Activated CD4-positive, alpha-beta T cell treated with anti-CD3 and anti-CD28 coated beads for 36 hours (primary cell): ENCODE data around the gene C1orf232. TPM values are rescaled to one million over a fixed set of nuclear protein-coding genes. Genes with fewer than 3 reads are reported as not detected.
A peak's percentile ranks its signal among the peaks of the same experiment; 100 is the strongest.

ENCODE experiments used
- ATAC-seq: fragments of 200-7000 bp; cut with Tn5 transposase; one replicate; pipeline ENCODE4 v1.10.0; 2021; ENCODE audit warnings: mild to moderate bottlenecking, moderate library complexity
- CTCF ChIA-PET: fragments of 350-600 bp; sonication (Branson Sonifier 250); formaldehyde crosslinking; loops from one replicate; lab custom pipeline; 2021; ENCODE audit warnings: antibody characterized with exemption; lab: Charles Lee
- POLR2A ChIA-PET: fragments of 350-600 bp; sonication (Branson Sonifier 250); formaldehyde crosslinking; loops from one replicate; lab custom pipeline; 2021; ENCODE audit warnings: antibody characterized with exemption, inconsistent platforms; lab: Charles Lee
- DNase-seq: peaks from one replicate; pipeline ENCODE4 v3.0.0-alpha.2; 2020
- H3K27ac Mint-ChIP-seq: one replicate; pipeline ENCODE4 v1.8.0; 2021; ENCODE audit warnings: mixed read lengths
- H3K27me3 Mint-ChIP-seq: one replicate; pipeline ENCODE4 v1.8.0; 2021; ENCODE audit warnings: mixed read lengths
- H3K36me3 Mint-ChIP-seq: one replicate; pipeline ENCODE4 v1.8.0; 2021; ENCODE audit warnings: low read depth, mixed read lengths
- H3K4me1 Mint-ChIP-seq: one replicate; pipeline ENCODE4 v1.8.0; 2021; ENCODE audit warnings: mixed read lengths
- H3K4me3 Mint-ChIP-seq: one replicate; pipeline ENCODE4 v1.8.0; 2021; ENCODE audit warnings: mild to moderate bottlenecking, moderate library complexity, mixed read lengths
- H3K9me3 Mint-ChIP-seq: one replicate; pipeline ENCODE4 v1.8.0; 2021; ENCODE audit warnings: low read depth, mixed read lengths
- intact Hi-C, 2 experiments: fragments of 100-400 bp; cut with DNase I in 1 of 2; cut with micrococcal nuclease in 1 of 2; formaldehyde crosslinking; loops; one replicate each; pipeline versions ENCODE4 v1.14.2 to v1.15.1; 2022 to 2024; cut with DNase I, micrococcal nuclease
- total RNA-seq, 2 experiments: library from RNA; stranded (reverse); gene quantifications; one replicate each; pipeline ENCODE4 v1.2.3, GENCODE V29; 2021

C1orf232 gene
- not detected for total RNA-seq

- no peak for DNase-seq
- ChIA-PET POLR2A (interaction anchor here (1.2 kb wide), 1 partner anchor 65 kb away, joined by 13 read pairs; the partner anchor contains the start of gene CEP85), CTCF (interaction anchor here (1.0 to 2.6 kb wide), 2 partner anchors 66 to 137 kb away, joined by 3 to 35 read pairs; partner anchors contain the start of gene CEP85)
- H3K36me3 Mint-ChIP-seq, result peaks cover 12% of the 10 kb centered on the region
- H3K27ac Mint-ChIP-seq, result peak within 1 kb of the TSS; percentile 88
- ATAC-seq, result no peak
- H3K4me3 Mint-ChIP-seq, result peak within 1 kb of the TSS; percentile 95
- H3K27me3 Mint-ChIP-seq, result peaks cover 3% of the 10 kb centered on the region
- H3K9me3 Mint-ChIP-seq, result no peaks in the 10 kb centered on the region
- H3K4me1 Mint-ChIP-seq, result peaks cover 14% of the 10 kb centered on the region
- intact Hi-C loops, result loop anchor here (1.0 to 5.0 kb wide), 8 partner anchors 57 to 264 kb away; partner anchors contain the start of genes CEP85 (in 2 of the 2), DHDDS (in 1 of the 2) and PDIK1L (in 1 of the 2)
Observed at GRCh38 chr1:26168410-26169197, at the start of gene C1orf232. Gene C1orf232, minus strand, starts transcription at chr1:26168963. Its CDS starts 464 bp downstream, at chr1:26168499.

- Mint-ChIP-seq H3K27me3 (no peaks in the 10 kb centered on the region), H3K4me1 (no peaks in the 10 kb centered on the region), H3K36me3 (no peaks in the 10 kb centered on the region), H3K9me3 (no peaks in the 10 kb centered on the region), H3K4me3 (no peak overlapping the region), H3K27ac (no peak overlapping the region)
- intact Hi-C loops, result no loop called here
- ChIA-PET POLR2A (interaction anchor here (0.6 kb wide), 1 partner anchor 122 kb away, joined by 3 read pairs; no protein-coding TSS in a partner anchor), CTCF (interaction anchor here (0.6 kb wide), 1 partner anchor 221 kb away, joined by 3 read pairs; no protein-coding TSS in a partner anchor)
- no peak for DNase-seq
- ATAC-seq, result no peak
Observed at GRCh38 chr1:26215246-26215645, 46.5 kb upstream of the C1orf232 start.

- Mint-ChIP-seq H3K4me1 (no peaks in the 10 kb centered on the region), H3K4me3 (no peak overlapping the region), H3K36me3 (no peaks in the 10 kb centered on the region), H3K27me3 (no peaks in the 10 kb centered on the region), H3K27ac (no peak overlapping the region), H3K9me3 (no peaks in the 10 kb centered on the region)
- ChIA-PET POLR2A (no interaction called here), CTCF (interaction anchor here (0.6 to 1.0 kb wide), 3 partner anchors 10 to 404 kb away, joined by 3 read pairs; no protein-coding TSS in a partner anchor)
- no peak for ATAC-seq
- intact Hi-C loops, result no loop called here
- no peak for DNase-seq
Observed at GRCh38 chr1:26213335-26213905, 44.7 kb upstream of the C1orf232 start.

- no peak overlapping the region for H3K27ac Mint-ChIP-seq
- H3K36me3 Mint-ChIP-seq, result no peaks in the 10 kb centered on the region
- H3K27me3 Mint-ChIP-seq, result no peaks in the 10 kb centered on the region
- intact Hi-C loops, result no loop called here
- POLR2A ChIA-PET, result interaction anchor here (0.7 kb wide), 1 partner anchor 14 kb away, joined by 10 read pairs; no protein-coding TSS in a partner anchor
- ATAC-seq, result no peak
- no peaks in the 10 kb centered on the region for H3K4me1 Mint-ChIP-seq
- DNase-seq, result no peak
- H3K4me3 Mint-ChIP-seq, result no peak overlapping the region
- CTCF ChIA-PET, result interaction anchor here (0.7 to 2.5 kb wide), 2 partner anchors 43 to 51 kb away, joined by 3 to 7 read pairs; partner anchors contain the start of gene ZNF593
- H3K9me3 Mint-ChIP-seq, result no peaks in the 10 kb centered on the region
Observed at GRCh38 chr1:26212726-26213125, 44.0 kb upstream of the C1orf232 start.

- no peak overlapping the region for H3K4me3 Mint-ChIP-seq
- DNase-seq, result no peak
- no peaks in the 10 kb centered on the region for H3K4me1 Mint-ChIP-seq
- no peaks in the 10 kb centered on the region for H3K27me3 Mint-ChIP-seq
- POLR2A ChIA-PET, result no interaction called here
- no peak for ATAC-seq
- H3K9me3 Mint-ChIP-seq, result no peaks in the 10 kb centered on the region
- no peak overlapping the region for H3K27ac Mint-ChIP-seq
- no peaks in the 10 kb centered on the region for H3K36me3 Mint-ChIP-seq
- intact Hi-C loops, result no loop called here
- CTCF ChIA-PET, result interaction anchor here (0.5 to 2.5 kb wide), 4 partner anchors 25 to 514 kb away, joined by 3 to 7 read pairs (median 4); partner anchors contain the start of gene ZNF593
Observed at GRCh38 chr1:26210147-26210870, 41.5 kb upstream of the C1orf232 start.

- POLR2A ChIA-PET, result no interaction called here
- DNase-seq, result peak; percentile 32
- CTCF ChIA-PET, result interaction anchor here (0.9 to 2.7 kb wide), 5 partner anchors 10 to 213 kb away, joined by 3 to 9 read pairs (median 3); partner anchors contain the start of gene CEP85
- no peak overlapping the region for H3K27ac Mint-ChIP-seq
- H3K4me1 Mint-ChIP-seq, result peaks cover 25% of the 10 kb centered on the region
- no peaks in the 10 kb centered on the region for H3K9me3 Mint-ChIP-seq
- ATAC-seq, result no peak
- no peaks in the 10 kb centered on the region for H3K27me3 Mint-ChIP-seq
- H3K36me3 Mint-ChIP-seq, result no peaks in the 10 kb centered on the region
- intact Hi-C loops, result no loop called here
- no peak overlapping the region for H3K4me3 Mint-ChIP-seq
Observed at GRCh38 chr1:26203642-26204318, 35.0 kb upstream of the C1orf232 start.

GRCh38 chr1:26200413-26200812 is 31.6 kb upstream of the C1orf232 start:
- CTCF ChIA-PET, result interaction anchor here (1.1 to 1.6 kb wide), 2 partner anchors 33 to 62 kb away, joined by 3 to 4 read pairs; no protein-coding TSS in a partner anchor
- Mint-ChIP-seq H3K4me1 (peaks cover 25% of the 10 kb centered on the region), H3K4me3 (no peak overlapping the region), H3K36me3 (no peaks in the 10 kb centered on the region), H3K27ac (peak overlapping the region; percentile 73), H3K9me3 (no peaks in the 10 kb centered on the region), H3K27me3 (no peaks in the 10 kb centered on the region)
- intact Hi-C loops, result no loop called here
- POLR2A ChIA-PET, result no interaction called here
- no peak for ATAC-seq
- DNase-seq, result no peak

- no peaks in the 10 kb centered on the region for H3K9me3 Mint-ChIP-seq
- H3K4me1 Mint-ChIP-seq, result peaks cover 25% of the 10 kb centered on the region
- CTCF ChIA-PET, result no interaction called here
- no peak for ATAC-seq
- no peaks in the 10 kb centered on the region for H3K36me3 Mint-ChIP-seq
- POLR2A ChIA-PET, result no interaction called here
- H3K4me3 Mint-ChIP-seq, result no peak overlapping the region
- no peaks in the 10 kb centered on the region for H3K27me3 Mint-ChIP-seq
- intact Hi-C loops, result no loop called here
- no peak overlapping the region for H3K27ac Mint-ChIP-seq
- no peak for DNase-seq
Observed at GRCh38 chr1:26197813-26198212, 29.1 kb upstream of the C1orf232 start.

- Mint-ChIP-seq H3K27ac (no peak overlapping the region), H3K4me1 (peaks cover 22% of the 10 kb centered on the region), H3K36me3 (no peaks in the 10 kb centered on the region), H3K27me3 (no peaks in the 10 kb centered on the region), H3K9me3 (no peaks in the 10 kb centered on the region), H3K4me3 (no peak overlapping the region)
- DNase-seq (no peak), ATAC-seq (no peak)
- ChIA-PET POLR2A (no interaction called here), CTCF (interaction anchor here (1.0 kb wide), 1 partner anchor 124 kb away, joined by 3 read pairs; no protein-coding TSS in a partner anchor)
- intact Hi-C loops, result no loop called here
Observed at GRCh38 chr1:26197301-26197700, 28.5 kb upstream of the C1orf232 start.

GRCh38 chr1:26195805-26196204 is 27.0 kb upstream of the C1orf232 start:
- H3K27me3 Mint-ChIP-seq, result no peaks in the 10 kb centered on the region
- H3K36me3 Mint-ChIP-seq, result no peaks in the 10 kb centered on the region
- peaks cover 15% of the 10 kb centered on the region for H3K4me1 Mint-ChIP-seq
- POLR2A ChIA-PET, result interaction anchor here (0.6 kb wide), 1 partner anchor 914 kb away, joined by 3 read pairs; no protein-coding TSS in a partner anchor
- intact Hi-C loops, result no loop called here
- no peak overlapping the region for H3K4me3 Mint-ChIP-seq
- no peaks in the 10 kb centered on the region for H3K9me3 Mint-ChIP-seq
- H3K27ac Mint-ChIP-seq, result no peak overlapping the region
- CTCF ChIA-PET, result interaction anchor here (0.6 kb wide), 1 partner anchor 19 kb away, joined by 3 read pairs; no protein-coding TSS in a partner anchor
- DNase-seq (no peak), ATAC-seq (no peak)
